Activated CD8-positive, alpha-beta T cell treated with anti-CD3 and anti-CD28 coated beads for 36 hours (primary cell): ENCODE results near the gene ZNF512B. TPM values are rescaled to one million over a fixed set of nuclear protein-coding genes. Genes with fewer than 3 reads are reported as not detected.
"Not testable (repeated sequence)": the region's sequence is repeated elsewhere in the genome, so short reads cannot be mapped to it uniquely, and the experiment has no call there.

ENCODE experiments used
- ATAC-seq: fragments of 200-7000 bp; cut with Tn5 transposase; one replicate; pipeline ENCODE4 v1.10.0; 2021; ENCODE audit warnings: mild to moderate bottlenecking, moderate library complexity
- CTCF ChIA-PET: fragments of 350-600 bp; sonication (Branson Sonifier 250); formaldehyde crosslinking; loops from one replicate; lab custom pipeline; 2021; ENCODE audit warnings: antibody characterized with exemption; lab: Charles Lee
- POLR2A ChIA-PET: fragments of 350-600 bp; sonication (Branson Sonifier 250); formaldehyde crosslinking; loops from one replicate; lab custom pipeline; 2021; ENCODE audit warnings: antibody characterized with exemption; lab: Charles Lee
- DNase-seq: peaks from one replicate; pipeline ENCODE4 v3.0.0-alpha.2; 2020
- H3K27ac Mint-ChIP-seq: one replicate; pipeline ENCODE4 v1.8.0; 2021; ENCODE audit warnings: mild to moderate bottlenecking, mixed read lengths
- H3K27me3 Mint-ChIP-seq: one replicate; pipeline ENCODE4 v1.8.0; 2021; ENCODE audit warnings: mixed read lengths
- H3K36me3 Mint-ChIP-seq: one replicate; pipeline ENCODE4 v1.8.0; 2021; ENCODE audit warnings: low read depth, mixed read lengths
- H3K4me1 Mint-ChIP-seq: one replicate; pipeline ENCODE4 v1.8.0; 2021; ENCODE audit warnings: low read depth, mixed read lengths
- H3K4me3 Mint-ChIP-seq: one replicate; pipeline ENCODE4 v1.8.0; 2021; ENCODE audit warnings: mild to moderate bottlenecking, moderate library complexity, mixed read lengths
- H3K9me3 Mint-ChIP-seq: one replicate; pipeline ENCODE4 v1.8.0; 2021; ENCODE audit warnings: mixed read lengths
- intact Hi-C: fragments of 100-400 bp; cut with micrococcal nuclease; formaldehyde crosslinking; loops from one replicate; pipeline ENCODE4 v1.10.0; 2022
- total RNA-seq, 2 experiments: library from RNA; stranded (reverse); gene quantifications; one replicate each; pipeline ENCODE4 v1.2.3, GENCODE V29; 2021
- TF ChIP-seq, protein P1 (sequence below): fragments of 200-600 bp; IDR thresholded peaks from one replicate; pipeline ENCODE4 v1.8.0; 2022; ENCODE audit warnings: antibody characterized with exemption, mild to moderate bottlenecking

The ZNF512B gene
- total RNA-seq, 2 experiments from 2014 or later: 7.5 to 8.6 TPM

- ATAC-seq (peak; percentile 17), DNase-seq (peak; percentile 80)
- TF ChIP-seq, protein P1, sequence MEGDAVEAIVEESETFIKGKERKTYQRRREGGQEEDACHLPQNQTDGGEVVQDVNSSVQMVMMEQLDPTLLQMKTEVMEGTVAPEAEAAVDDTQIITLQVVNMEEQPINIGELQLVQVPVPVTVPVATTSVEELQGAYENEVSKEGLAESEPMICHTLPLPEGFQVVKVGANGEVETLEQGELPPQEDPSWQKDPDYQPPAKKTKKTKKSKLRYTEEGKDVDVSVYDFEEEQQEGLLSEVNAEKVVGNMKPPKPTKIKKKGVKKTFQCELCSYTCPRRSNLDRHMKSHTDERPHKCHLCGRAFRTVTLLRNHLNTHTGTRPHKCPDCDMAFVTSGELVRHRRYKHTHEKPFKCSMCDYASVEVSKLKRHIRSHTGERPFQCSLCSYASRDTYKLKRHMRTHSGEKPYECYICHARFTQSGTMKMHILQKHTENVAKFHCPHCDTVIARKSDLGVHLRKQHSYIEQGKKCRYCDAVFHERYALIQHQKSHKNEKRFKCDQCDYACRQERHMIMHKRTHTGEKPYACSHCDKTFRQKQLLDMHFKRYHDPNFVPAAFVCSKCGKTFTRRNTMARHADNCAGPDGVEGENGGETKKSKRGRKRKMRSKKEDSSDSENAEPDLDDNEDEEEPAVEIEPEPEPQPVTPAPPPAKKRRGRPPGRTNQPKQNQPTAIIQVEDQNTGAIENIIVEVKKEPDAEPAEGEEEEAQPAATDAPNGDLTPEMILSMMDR: no peak
- ChIA-PET CTCF (interaction anchor here (1.1 to 4.2 kb wide), 3 partner anchors 60 to 79 kb away, joined by 6 to 88 read pairs (median 15); partner anchors contain the start of gene C20orf204), POLR2A (interaction anchor here (1.0 to 4.9 kb wide), 5 partner anchors 8 to 61 kb away, joined by 4 to 51 read pairs (median 5); partner anchors contain the start of genes C20orf204, UCKL1 and ZNF512B)
- Mint-ChIP-seq H3K36me3 (peaks cover 33% of the 10 kb centered on the region), H3K27me3 (no peaks in the 10 kb centered on the region), H3K4me1 (peaks cover 59% of the 10 kb centered on the region), H3K27ac (peak overlapping the region; percentile 88), H3K9me3 (no peaks in the 10 kb centered on the region), H3K4me3 (peak overlapping the region; percentile 76)
- intact Hi-C loops: loop anchor here (10.0 kb wide), 1 partner anchor 86 kb away; the partner anchor contains the start of gene TCEA2
These were observed 8.8 kb upstream of the ZNF512B start for GRCh38 chr20:63978319-63979228.

GRCh38 chr20:63977739-63978276, 8.1 kb upstream of the ZNF512B start:
- intact Hi-C loops: loop anchor here (10.0 kb wide), 1 partner anchor 87 kb away; the partner anchor contains the start of gene TCEA2
- DNase-seq (peak; percentile 87), ATAC-seq (peak; percentile 47)
- no peaks in the 10 kb centered on the region for H3K27me3 Mint-ChIP-seq
- peaks cover 28% of the 10 kb centered on the region for H3K36me3 Mint-ChIP-seq
- TF ChIP-seq, protein P1: no peak
- peaks cover 56% of the 10 kb centered on the region for H3K4me1 Mint-ChIP-seq
- ChIA-PET CTCF (interaction anchor here (1.1 to 1.7 kb wide), 2 partner anchors 61 to 80 kb away, joined by 6 to 15 read pairs; no protein-coding TSS in a partner anchor), POLR2A (interaction anchor here (0.7 to 1.3 kb wide), 6 partner anchors 10 to 102 kb away, joined by 3 to 4 read pairs (median 4); partner anchors contain the start of gene RGS19)
- H3K4me3 Mint-ChIP-seq: peak overlapping the region; percentile 76
- no peaks in the 10 kb centered on the region for H3K9me3 Mint-ChIP-seq
- peak overlapping the region; percentile 88 for H3K27ac Mint-ChIP-seq

- peaks cover 50% of the 10 kb centered on the region for H3K4me1 Mint-ChIP-seq
- intact Hi-C loops: loop anchor here (10.0 kb wide), 1 partner anchor 88 kb away; the partner anchor contains the start of gene TCEA2
- POLR2A ChIA-PET: interaction anchor here (0.7 to 1.3 kb wide), 6 partner anchors 10 to 102 kb away, joined by 3 to 4 read pairs (median 4); partner anchors contain the start of gene RGS19
These were observed 7.4 kb upstream of the ZNF512B start for GRCh38 chr20:63976980-63977738.

GRCh38 chr20:63976511-63976910, 6.8 kb upstream of the ZNF512B start:
- POLR2A ChIA-PET: interaction anchor here (0.9 to 1.2 kb wide), 2 partner anchors 103 to 125 kb away, joined by 3 read pairs; partner anchors contain the start of gene RGS19

More at GRCh38 chr20:63976980-63977738, 7.4 kb upstream of the ZNF512B start:
- Mint-ChIP-seq H3K27me3 (no peaks in the 10 kb centered on the region), H3K9me3 (no peaks in the 10 kb centered on the region), H3K36me3 (peaks cover 22% of the 10 kb centered on the region), H3K27ac (peak overlapping the region; percentile 88), H3K4me3 (peak overlapping the region; percentile 76)
- TF ChIP-seq, protein P1: no peak
- ATAC-seq (no peak), DNase-seq (no peak)
- CTCF ChIA-PET: interaction anchor here (1.1 to 1.7 kb wide), 2 partner anchors 61 to 80 kb away, joined by 6 to 15 read pairs; no protein-coding TSS in a partner anchor

More at GRCh38 chr20:63976511-63976910, 6.8 kb upstream of the ZNF512B start:
- CTCF ChIA-PET: interaction anchor here (0.6 to 1.7 kb wide), 3 partner anchors 62 to 303 kb away, joined by 4 to 15 read pairs (median 4); no protein-coding TSS in a partner anchor
- not testable (repeated sequence) for H3K9me3 Mint-ChIP-seq, ATAC-seq, DNase-seq, H3K27me3 Mint-ChIP-seq, H3K4me3 Mint-ChIP-seq
- Mint-ChIP-seq H3K36me3 (peaks cover 18% of the 10 kb centered on the region), H3K27ac (peak overlapping the region; percentile 67), H3K4me1 (peaks cover 45% of the 10 kb centered on the region)
- intact Hi-C loops: loop anchor here (10.0 kb wide), 1 partner anchor 88 kb away; the partner anchor contains the start of gene TCEA2
